ENCODE measurements around the gene GTPBP6.

GRCh38 chrX:332916-333610 is 14.5 kb upstream of the GTPBP6 start:
- TF ChIP-seq CTCF (IDR thresholded peaks at IDR 0.05) (no peak), REST (IDR thresholded peaks at IDR 0.05; ENCODE audit: insufficient read depth in 1 of 2, low read depth in 2 of 2, low read length in 1 of 2) (no peak), POLR2AphosphoS5 (IDR thresholded peaks at IDR 0.05; ENCODE audit: low read depth, low read length) (no peak), SIN3A (IDR thresholded peaks at IDR 0.05; ENCODE audit: borderline replicate concordance, insufficient read depth, low read depth, low read length) (no peak)

Measured in Panc1 (cell line).